ENCODE results near the gene BMP10.
"Not testable (repeated sequence)": the region's sequence is repeated elsewhere in the genome, so short reads cannot be mapped to it uniquely, and the experiment has no call there.

Gene BMP10

DNA sequence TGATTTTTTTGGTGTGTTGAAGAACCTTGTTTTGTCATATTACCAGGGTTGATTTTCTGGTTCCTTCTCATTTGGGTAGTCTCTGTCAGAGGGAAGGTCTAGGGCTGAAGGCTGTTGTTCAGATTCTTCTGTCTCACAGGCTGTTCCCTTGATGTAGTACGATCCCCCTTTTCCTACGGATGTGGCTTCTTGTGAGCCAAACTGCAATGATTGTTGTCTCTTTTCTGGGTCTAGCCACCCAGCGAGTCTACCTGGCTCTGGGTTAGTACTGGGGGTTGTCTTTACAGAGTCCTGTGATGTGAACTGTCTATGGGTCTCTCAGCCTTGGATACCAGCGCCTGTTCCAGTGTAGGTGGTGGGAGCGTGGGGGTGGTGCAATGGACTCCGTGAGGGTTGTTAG, 24.8 kb upstream of the BMP10 start:
- DNase-seq (ENCODE audit: low read depth in 2 of 2): not testable (repeated sequence)

DNA sequence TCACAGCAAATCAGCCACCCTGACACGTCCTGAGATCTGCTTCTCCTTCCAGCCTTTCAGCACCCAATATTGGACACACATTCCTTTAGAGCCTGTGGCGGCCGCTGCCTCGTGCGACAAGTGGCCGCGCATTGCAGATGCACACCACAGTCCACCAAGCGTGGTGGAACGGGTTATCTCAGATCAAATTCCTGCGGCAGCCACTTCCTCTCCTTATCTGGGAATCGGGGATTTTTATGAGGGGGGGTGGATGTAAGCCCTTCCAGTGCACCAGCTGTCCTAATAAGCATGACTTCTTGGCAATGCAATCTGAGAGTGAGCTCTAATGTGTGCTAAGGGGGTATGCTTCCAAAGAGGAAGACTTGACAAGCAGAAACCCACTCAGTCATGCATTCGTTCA, 18.3 kb upstream of the BMP10 start:
- DNase-seq (ENCODE audit: low read depth in 2 of 2): no peak

DNA sequence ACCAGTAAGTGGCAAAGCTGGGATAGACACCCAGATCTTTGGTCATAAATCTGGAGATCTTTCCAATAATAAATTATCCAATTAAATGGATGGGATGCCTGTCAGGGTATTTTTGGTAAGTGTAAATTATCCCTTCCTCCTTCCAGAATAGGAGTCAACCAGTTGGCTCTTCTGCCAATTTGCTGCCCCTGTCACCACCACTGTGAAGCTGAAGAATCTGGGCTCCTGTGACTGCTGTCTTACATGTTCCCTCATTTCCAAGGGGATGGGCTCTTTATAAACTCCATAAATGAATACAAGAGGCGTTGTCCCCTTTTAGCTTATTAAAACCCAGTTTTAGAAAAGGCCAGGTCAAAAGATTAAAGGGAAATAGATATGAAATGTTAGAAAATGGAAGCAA, 17.8 kb upstream of the BMP10 start:
- DNase-seq (ENCODE audit: low read depth in 2 of 2): no peak

DNA sequence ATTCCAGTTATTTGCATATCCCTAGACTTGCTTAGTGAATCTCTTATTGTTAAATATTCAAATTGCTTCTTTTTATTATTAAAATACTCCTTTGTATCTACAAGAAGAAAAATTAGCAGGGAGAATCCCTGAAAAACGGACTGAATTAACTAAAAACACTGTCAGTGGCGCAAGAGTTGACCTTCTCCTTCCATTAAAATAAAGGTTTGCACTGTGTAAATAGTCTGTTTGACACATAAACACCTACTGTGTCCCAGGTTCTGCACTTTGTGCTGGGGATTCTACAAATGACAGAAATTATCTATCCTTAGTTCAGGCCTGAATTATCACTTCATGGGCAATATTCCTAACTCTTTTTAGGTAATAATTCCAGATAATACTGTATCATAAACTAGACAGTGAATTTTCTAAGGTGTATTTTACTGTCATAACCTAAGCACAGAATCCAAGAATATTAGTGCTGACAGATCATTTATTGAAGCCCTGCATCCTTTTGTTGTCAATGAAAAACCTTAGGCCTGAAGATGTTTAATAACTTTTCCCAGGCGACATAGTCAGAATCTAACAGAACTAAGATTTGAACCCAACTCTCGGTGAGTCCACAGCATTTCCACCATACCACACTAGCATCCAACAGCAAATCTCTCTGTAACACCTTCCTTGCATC, 17.0 kb upstream of the BMP10 start:
- DNase-seq (ENCODE audit: low read depth in 2 of 2): no peak

DNA sequence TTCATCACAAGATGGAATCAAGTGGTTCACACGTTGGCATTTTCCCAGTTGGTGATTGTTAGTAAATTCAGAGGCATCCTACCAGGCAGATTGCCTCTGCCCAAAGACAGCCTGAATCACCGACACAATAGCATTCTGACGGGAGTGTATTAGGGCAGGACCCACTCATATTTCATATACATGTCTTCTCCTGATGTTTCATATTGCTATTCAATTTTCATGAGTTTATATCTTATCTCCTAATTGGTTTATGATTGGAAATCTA, 14.5 kb upstream of the BMP10 start:
- no peak for DNase-seq (ENCODE audit: low read depth in 2 of 2)

DNA sequence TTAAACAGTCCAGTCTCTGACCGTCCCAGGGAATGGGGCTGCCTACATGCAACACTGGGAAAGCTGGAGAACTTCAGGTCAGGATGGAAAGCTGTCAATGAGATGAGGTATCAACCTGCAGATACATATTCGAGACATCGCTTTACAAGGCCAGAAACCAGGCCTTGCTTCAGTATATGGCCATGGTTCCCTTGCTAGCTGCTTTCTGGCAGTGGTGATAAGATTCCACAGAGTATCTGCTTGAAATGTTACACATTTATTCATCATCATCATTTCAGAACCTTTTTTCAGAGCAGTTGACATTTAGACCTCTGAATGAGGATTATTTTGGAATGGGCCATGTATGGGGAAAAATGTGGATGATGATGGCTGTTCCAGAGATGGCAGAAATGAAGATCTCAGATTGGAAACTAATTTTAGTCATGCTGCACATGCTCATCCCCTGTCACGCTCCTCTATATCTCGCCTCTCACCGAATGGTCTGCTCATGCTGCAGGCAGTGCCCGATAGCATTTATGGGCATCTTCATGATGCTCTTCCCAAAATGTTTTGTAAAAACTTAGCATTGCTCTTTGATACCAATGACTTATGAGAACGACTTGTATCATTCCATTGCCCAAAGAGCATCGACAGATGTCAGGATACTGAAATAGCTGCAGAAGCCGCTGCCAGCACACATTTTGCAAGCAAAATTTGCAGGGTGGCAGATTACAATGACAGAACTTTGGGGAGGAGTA, 14.0 kb upstream of the BMP10 start:
- no peak for DNase-seq (ENCODE audit: low read depth in 2 of 2)

DNA sequence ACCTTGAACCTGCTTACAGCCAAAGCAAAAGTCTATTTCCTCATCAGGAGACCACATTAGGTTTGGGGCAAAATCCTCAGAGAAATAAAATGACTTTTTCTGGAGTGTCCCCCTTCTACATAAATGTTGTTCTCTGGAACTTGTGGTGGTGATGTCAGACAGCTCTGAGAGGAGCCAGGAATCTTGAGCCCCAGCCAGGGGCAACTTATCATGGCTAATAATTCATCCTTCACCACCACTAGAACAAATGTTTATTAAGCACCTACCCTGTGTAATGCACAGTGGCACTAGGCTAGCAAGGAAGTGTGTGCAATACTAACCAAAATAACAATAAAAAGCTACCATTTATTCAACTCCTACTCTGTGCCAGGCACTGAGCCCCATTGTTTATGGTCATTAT, 9.0 kb upstream of the BMP10 start:
- DNase-seq (ENCODE audit: low read depth in 2 of 2): no peak

DNA sequence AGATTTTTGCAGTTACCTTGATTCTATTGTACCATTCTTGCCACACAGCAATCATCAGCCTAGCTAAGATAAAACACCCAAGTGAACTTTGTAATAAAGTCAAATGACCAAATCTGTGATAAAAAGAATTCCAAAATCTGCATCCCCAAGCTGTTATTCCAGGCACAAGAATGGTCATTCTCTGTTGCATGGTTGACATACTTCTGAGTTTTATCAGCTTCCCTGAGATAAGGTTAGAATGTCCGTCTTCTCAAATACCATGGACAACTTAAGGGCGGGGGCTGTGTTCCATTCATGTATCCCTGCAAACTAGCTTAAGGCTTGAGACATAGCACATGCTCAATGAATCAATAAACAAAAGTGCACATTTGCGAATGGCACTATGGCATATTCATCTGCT, 8.1 kb upstream of the BMP10 start:
- DNase-seq (ENCODE audit: low read depth in 2 of 2): no peak

DNA sequence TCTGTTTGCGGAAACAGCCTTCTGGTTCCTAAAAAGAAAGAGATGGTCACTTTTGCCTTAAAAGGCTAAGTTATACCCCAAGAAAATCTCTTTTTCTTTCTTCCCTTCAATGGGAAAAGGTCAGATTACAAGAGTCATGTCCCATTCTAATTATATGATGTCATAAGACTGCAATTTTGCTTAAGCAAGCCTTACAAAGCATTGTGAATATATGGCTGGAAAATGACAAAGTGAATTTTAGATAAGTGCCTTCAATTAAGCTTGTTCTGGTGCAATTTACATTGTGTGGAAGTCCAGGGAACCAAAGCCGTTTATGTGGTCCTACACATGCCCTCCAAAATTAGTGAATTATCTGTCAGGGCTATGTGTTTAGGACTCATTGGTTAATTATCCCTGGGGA, 7.6 kb upstream of the BMP10 start:
- no peak for DNase-seq (ENCODE audit: low read depth in 2 of 2)

DNA sequence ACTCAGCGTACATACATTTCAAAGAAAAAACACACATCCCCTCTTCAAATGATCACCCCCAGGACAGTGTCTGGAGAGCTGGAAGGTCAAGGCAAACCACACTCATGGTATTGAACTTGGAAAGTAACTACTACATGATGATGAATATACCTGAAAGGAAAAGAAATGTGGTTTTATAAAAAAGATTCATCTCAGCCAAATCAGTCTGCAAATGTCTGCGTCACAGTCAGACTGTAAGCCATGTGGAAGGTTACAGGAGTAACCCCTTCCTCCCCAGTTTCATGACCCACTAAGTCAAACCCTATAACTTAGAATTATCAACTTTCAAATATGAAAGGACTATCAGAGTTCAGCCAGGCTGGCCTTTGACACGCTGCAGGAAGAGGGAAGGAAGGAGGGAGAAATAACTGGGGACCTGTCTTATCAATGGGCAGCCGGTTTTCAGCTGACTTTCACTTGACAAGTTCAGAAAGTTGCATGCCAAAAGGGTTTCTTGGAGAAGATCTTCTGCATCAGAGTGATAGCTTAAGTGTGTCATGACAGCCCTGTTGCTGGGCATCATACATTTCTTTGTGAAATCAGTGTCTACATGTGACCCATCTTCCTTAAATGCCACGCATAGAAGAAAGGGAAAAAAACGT, 7.0 kb upstream of the BMP10 start:
- DNase-seq (ENCODE audit: low read depth in 2 of 2): no peak

DNA sequence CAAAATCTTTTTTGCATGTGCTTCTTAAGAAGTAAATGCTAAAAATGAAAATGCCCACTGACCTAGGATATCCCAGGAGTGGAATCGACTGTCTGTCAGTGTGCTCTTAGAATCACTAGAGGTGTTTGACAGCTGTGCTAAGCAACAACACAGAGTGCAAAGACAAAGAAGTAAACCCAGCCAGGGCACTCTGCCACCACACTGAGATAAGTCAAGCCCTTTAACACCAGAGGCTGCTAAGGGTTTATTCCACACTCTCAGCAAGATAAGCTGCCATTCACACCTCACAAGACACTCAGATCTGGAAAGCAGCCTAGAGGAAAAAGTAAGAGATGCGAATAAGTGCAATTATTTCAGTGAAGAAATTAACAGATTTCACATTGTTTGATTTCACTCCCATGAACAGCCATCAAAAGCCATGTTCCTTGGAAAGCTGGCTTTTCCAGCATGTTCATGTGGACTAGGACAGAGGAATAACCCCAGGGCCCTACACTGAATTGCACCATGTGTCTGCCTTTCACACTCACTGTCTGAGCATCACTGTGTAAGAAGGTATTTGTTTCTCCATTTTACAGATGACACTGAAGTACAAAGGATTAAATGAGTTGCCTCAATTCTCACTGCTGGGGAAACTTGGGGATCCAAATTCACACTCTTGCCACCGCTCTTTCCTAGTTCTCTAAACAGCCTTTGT, 6.0 kb upstream of the BMP10 start:
- DNase-seq (ENCODE audit: low read depth in 2 of 2): no peak

DNA sequence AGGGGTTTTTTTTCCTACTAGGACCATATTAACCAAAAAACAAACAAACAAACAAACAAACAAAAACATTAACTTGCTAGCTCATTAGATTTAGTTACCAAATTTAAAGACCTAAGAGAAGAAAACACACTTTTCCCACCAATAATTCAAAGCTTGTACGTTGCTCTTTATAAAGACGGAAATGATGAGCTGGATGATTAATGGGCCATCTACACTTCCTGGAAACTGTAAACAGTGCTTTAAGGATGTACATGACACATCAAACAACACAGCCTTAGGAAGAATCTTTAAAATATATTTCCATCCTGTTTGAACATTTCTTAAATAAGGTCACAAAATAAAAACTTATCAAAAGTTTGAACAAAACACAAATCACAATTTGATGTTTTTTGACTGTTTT, 982 bp downstream of the BMP10 start:
- DNase-seq (ENCODE audit: low read depth in 2 of 2): no peak

DNA sequence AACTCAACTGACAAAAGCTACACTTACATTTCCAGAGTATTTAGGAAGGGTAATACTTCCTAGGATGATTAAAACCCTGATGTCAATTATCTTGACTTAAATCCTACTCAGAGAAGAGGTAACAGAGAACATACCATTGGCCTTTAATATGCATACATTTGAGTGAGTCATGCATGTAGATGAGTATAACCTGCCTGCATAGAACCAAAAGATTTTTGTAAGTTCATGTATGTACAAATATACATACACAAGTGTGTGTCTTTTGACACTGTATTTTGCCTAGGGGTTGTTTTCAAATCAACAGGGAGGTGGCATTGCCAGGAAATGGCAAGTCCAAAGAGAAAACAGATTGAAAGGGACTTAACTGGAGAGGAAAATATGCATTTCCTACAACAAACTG, 6.1 kb downstream of the BMP10 start:
- DNase-seq (ENCODE audit: low read depth in 2 of 2): no peak

DNA sequence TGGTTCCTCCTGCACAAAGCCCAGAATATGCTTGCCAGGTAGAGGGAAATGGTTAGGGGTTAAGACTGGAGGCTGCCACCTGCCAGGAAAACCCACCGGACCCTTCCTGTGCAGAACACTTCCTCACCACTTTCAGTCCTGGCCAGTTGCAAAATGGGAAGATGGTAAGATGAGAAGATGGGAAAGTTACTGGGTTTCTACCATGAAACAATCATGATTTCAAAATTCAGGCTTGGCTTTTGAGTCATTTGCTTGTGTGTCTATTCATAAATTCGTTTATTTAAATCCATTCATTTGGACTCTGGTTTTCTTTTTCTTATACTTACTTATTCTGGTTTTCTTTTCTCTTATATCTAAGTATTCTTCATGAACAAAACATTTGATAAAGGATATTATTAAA, 7.2 kb downstream of the BMP10 start:
- DNase-seq (ENCODE audit: low read depth in 2 of 2): no peak

DNA sequence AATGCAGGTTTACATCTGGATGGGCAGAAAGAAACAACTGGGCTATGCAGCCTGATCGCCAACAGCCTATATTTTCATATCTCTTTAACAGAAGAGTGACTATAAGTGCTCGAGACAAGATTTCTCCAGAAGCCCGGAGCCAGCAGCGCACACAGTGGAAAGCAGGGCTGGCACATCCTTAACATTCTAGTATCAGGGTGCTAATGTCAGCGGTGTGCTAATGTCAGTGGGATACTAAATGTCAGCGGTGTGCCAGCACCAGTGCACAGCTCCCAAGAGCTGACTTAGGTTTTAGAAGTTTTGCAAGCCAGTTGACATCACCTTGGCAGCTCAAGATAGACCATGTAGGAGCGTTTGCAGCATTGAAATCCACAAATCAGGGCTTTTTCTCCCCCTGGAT, 8.3 kb downstream of the BMP10 start:
- DNase-seq (ENCODE audit: low read depth in 2 of 2): no peak

DNA sequence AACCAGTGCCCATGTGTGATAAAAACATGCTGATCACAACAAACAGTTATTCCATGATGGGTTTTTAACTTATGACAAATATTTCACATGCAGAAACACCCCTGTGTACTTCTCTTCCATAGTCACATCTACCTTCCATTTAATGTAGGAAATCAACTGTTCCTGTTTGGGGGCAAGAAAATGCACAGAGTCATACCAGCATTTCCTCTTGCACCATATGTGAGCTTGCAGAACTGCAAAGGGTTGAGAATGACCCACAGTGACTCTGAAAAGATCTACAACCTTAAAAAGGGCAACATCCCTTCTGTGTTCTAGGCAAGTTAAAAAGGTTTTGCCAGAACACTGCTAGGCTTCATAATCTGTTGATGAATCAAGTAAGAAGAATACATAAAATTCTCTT, 9.9 kb downstream of the BMP10 start:
- no peak for DNase-seq (ENCODE audit: low read depth in 2 of 2)

DNA sequence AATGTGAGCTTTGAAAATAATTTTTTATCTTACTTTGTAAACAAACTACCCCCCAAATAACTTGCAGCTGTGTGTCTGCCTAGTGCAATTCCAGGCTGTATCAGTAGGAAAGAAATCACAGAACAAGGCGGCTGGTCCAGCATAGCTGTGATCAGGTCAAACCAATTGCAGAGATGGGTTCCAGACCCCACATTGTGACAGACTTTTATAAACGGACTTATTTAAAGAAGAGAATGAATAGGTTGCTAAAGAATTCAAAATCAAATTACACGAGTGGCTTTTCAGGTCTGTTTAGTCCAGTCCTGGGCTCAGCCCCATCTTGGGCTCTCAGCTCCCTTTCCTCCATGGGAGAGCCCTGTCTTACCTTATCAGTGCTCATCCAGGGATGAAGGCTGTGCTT, 11.1 kb downstream of the BMP10 start:
- DNase-seq (ENCODE audit: low read depth in 2 of 2): no peak

DNA sequence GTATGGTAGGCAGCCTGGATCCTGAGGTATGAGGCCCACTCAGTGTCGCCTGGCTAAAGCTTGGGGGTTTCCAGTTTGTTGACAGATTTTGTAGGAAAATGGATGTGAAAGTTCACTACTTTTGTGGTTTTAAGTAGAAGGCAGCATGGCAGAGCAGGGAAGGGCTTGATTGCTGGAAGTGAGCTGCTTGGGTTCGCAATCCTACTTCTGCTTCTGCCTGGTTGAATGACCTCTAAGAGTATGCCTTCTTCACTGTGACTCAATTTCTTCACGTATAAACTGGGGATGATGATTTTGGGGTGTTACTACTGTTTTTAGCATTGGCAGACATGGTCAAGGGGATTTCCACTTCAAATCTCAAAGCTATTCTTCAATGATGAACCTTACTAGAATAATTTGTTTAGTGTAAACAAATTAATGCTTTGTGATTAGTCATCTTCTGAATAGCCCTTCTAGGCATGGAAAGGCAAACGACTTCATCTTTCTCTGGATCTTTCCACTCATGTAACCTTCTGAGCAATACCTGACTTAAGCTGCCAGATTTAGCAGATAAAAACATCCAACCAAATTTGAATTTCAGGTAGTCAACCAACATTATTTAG, 13.2 kb downstream of the BMP10 start:
- DNase-seq (ENCODE audit: low read depth in 2 of 2): no peak

DNA sequence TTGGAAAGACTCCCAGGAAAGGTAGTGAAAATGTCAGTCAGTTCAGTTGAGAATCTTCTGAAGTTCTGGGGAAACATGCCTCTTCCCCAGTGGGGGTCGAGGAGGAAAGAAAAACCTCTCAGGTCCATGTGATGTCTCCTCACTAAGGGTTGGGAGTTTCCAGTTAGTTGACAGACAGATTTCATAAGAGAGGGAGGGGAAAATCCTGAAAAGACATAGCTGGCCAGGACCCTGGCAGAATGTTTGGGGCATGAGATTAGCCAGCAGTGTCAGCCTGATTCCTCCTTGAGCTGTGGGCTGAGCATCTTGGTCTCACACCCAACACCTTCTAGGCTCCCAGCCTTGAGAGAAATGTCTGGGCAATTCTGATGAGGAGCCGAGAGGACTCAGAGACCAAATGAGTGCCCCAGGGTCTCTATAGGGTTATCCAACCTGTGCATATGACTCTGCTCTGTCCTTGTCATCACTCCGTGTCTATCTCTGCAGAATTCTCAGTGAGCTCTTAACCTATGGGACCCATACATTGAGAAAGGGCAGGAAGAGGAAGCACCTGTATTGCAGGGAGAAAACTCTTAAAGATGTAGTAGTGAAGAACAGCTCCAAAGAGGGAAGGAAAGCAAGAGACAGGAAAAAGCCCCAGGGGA, 13.9 kb downstream of the BMP10 start:
- DNase-seq (ENCODE audit: low read depth in 2 of 2): no peak

DNA sequence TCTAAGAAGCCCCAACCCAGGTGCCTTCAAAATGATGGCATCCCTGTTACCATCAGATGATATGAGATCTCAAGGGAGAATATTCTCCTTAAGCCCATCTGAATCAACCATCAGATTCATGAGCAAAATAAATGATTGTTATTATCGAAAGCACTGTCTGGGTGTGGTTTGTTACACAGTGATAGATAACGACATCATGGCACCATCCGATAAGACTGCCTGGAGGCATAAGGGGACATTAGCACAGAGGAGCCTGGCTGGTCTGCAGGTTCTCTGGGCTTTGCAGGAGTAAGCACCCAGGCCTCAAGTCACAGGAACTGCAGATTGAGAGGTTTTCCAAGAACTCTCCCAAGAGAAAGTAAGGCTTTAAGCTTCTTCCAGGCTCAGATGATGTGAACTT, 15.6 kb downstream of the BMP10 start:
- DNase-seq (ENCODE audit: low read depth in 2 of 2): no peak

DNA sequence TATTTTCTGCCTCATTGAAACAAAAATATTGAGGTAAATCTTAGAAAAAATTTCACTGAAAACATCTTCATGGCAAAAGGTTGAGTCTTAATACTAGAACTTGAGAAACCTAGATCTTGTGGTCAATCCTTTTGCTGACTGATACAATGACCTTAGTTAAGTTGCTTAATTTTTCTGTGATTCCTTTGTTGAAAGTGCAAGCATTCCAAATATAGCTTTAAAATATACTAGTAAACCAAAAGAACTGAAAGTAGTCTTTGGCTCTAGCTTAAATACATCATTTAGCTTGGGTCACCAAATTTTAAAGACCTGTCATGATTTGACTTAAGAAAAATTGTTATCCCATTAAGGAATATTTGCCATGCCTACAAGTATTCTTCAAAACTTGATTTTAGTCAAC, 16.7 kb downstream of the BMP10 start:
- DNase-seq (ENCODE audit: low read depth in 2 of 2): no peak

DNA sequence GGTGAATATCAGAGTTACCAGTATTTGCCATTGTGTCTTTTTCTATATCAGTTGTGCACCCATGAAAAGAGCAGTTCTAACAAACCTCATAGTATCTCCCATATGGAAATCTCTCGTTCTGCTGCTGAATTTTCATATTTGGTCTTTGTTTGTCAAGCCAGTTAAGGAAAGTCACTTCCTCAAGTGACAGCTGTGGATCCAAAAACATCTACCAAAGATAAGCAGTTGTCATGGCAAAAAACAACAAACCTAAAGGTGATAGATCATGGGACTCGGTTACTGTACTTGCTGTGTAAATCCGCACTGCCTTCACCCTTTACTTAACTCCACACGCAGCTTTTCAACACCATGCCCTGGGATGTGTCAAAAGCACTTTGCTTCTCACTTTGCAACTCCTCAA, 17.3 kb downstream of the BMP10 start:
- no peak for DNase-seq (ENCODE audit: low read depth in 2 of 2)

Data from stimulated activated CD4-positive, alpha-beta T cell treated with anti-CD3 and anti-CD28 coated beads, Interleukin-1b, Interleukin-23, amount 100 ng/mL, for 1 hour (primary cell).